ENCODE measurements around the gene GCM1.

GCM1 gene

GRCh38 chr6:53090576-53090975, 58.1 kb downstream of the GCM1 start:
- no peaks in the 10 kb centered on the region for H3K9me3 ChIP-seq (ENCODE audit: control insufficient read depth in 1 of 2, low read length in 2 of 2)
- no peaks in the 10 kb centered on the region for H3K4me1 ChIP-seq (ENCODE audit: control insufficient read depth in 1 of 2, insufficient read depth in 2 of 2, low read length in 2 of 2)
- peaks cover 26 to 65% of the 10 kb centered on the region in 2 donors for H3K36me3 ChIP-seq (ENCODE audit: control insufficient read depth in 1 of 2, insufficient read depth in 2 of 2, low read length in 2 of 2)
- H3K27ac ChIP-seq (ENCODE audit: low read depth, low read length), result no peak overlapping the region
- H3K4me3 ChIP-seq (ENCODE audit: low read depth in 1 of 2, low read length in 2 of 2), result no peak overlapping the region
- no peak overlapping the region for H3K9ac ChIP-seq (ENCODE audit: low read depth in 1 of 2, low read length in 2 of 2)
- no peaks in the 10 kb centered on the region for H3K27me3 ChIP-seq (ENCODE audit: control insufficient read depth in 1 of 2, insufficient read depth in 2 of 2, low read length in 2 of 2)

DNA sequence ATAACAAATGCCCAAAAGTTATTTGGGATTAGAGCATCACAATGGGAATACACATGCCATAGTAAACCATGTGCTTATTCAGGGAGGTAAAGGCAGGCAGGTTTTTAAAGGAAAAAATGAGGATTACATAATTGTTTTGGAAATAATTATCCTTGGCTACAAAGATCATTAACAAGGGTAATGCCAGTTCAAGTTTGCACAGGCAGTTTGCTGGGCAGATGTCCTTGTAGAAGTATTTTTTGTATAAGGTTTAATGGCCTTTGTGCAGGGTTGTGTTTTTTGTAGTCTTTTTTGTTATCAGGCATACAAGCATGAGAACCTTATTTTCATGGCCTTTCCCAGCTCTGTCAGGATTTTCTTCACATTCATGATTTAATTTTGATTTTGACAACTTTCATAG, 58.7 kb downstream of the GCM1 start:
- Histone ChIP-seq H3K36me3 (ENCODE audit: control insufficient read depth in 1 of 2, insufficient read depth in 2 of 2, low read length in 2 of 2) (peaks cover 21 to 59% of the 10 kb centered on the region in 2 donors), H3K4me1 (ENCODE audit: control insufficient read depth in 1 of 2, insufficient read depth in 2 of 2, low read length in 2 of 2) (no peaks in the 10 kb centered on the region), H3K4me3 (ENCODE audit: low read depth in 1 of 2, low read length in 2 of 2) (no peak overlapping the region), H3K27ac (ENCODE audit: low read depth, low read length) (no peak overlapping the region), H3K9me3 (ENCODE audit: control insufficient read depth in 1 of 2, low read length in 2 of 2) (no peaks in the 10 kb centered on the region), H3K27me3 (ENCODE audit: control insufficient read depth in 1 of 2, insufficient read depth in 2 of 2, low read length in 2 of 2) (no peaks in the 10 kb centered on the region), H3K9ac (ENCODE audit: low read depth in 1 of 2, low read length in 2 of 2) (no peak overlapping the region)

GRCh38 chr6:53086302-53086701, 62.3 kb downstream of the GCM1 start:
- no peak overlapping the region for H3K27ac ChIP-seq (ENCODE audit: low read depth, low read length)
- no peaks in the 10 kb centered on the region for H3K4me1 ChIP-seq (ENCODE audit: control insufficient read depth in 1 of 2, insufficient read depth in 2 of 2, low read length in 2 of 2)
- no peak overlapping the region for H3K4me3 ChIP-seq (ENCODE audit: low read depth in 1 of 2, low read length in 2 of 2)
- peaks cover 31 to 61% of the 10 kb centered on the region in 2 donors for H3K36me3 ChIP-seq (ENCODE audit: control insufficient read depth in 1 of 2, insufficient read depth in 2 of 2, low read length in 2 of 2)
- H3K27me3 ChIP-seq (ENCODE audit: control insufficient read depth in 1 of 2, insufficient read depth in 2 of 2, low read length in 2 of 2), result no peaks in the 10 kb centered on the region
- H3K9ac ChIP-seq (ENCODE audit: low read depth in 1 of 2, low read length in 2 of 2), result no peak overlapping the region
- no peaks in the 10 kb centered on the region for H3K9me3 ChIP-seq (ENCODE audit: control insufficient read depth in 1 of 2, low read length in 2 of 2)

GRCh38 chr6:53080813-53081212, 67.8 kb downstream of the GCM1 start:
- no peak overlapping the region for H3K9ac ChIP-seq (ENCODE audit: low read depth in 1 of 2, low read length in 2 of 2)
- H3K27ac ChIP-seq (ENCODE audit: low read depth, low read length), result no peak overlapping the region
- no peaks in the 10 kb centered on the region for H3K9me3 ChIP-seq (ENCODE audit: control insufficient read depth in 1 of 2, low read length in 2 of 2)
- no peaks in the 10 kb centered on the region for H3K4me1 ChIP-seq (ENCODE audit: control insufficient read depth in 1 of 2, insufficient read depth in 2 of 2, low read length in 2 of 2)
- peaks cover 43 to 60% of the 10 kb centered on the region in 2 donors for H3K36me3 ChIP-seq (ENCODE audit: control insufficient read depth in 1 of 2, insufficient read depth in 2 of 2, low read length in 2 of 2)
- H3K4me3 ChIP-seq (ENCODE audit: low read depth in 1 of 2, low read length in 2 of 2), result no peak overlapping the region
- H3K27me3 ChIP-seq (ENCODE audit: control insufficient read depth in 1 of 2, insufficient read depth in 2 of 2, low read length in 2 of 2), result no peaks in the 10 kb centered on the region

Measured in duodenal mucosa (tissue), 2 donors.